D721Med (cell line): ENCODE results near the gene RNU4-1.

Source experiments
- DNase-seq: peaks from one replicate; pipeline ENCODE4 v3.0.0; 2011; ENCODE audit warnings: low spot score; ENCODE audit not compliant: insufficient read length
- FAIRE-seq: peaks from 2 replicates; lab custom pipeline; 2011; peaks lifted over from hg19 to GRCh38; lab: Jason Lieb, UNC
- TF ChIP-seq, protein P1 (sequence below): IDR thresholded peaks from 2 replicates; pipeline ENCODE4 v1.5.1; 2012; ENCODE audit warnings: mild to moderate bottlenecking, control low read depth; ENCODE audit not compliant: insufficient read depth; ENCODE audit errors: missing control alignments

Gene RNU4-1

DNA sequence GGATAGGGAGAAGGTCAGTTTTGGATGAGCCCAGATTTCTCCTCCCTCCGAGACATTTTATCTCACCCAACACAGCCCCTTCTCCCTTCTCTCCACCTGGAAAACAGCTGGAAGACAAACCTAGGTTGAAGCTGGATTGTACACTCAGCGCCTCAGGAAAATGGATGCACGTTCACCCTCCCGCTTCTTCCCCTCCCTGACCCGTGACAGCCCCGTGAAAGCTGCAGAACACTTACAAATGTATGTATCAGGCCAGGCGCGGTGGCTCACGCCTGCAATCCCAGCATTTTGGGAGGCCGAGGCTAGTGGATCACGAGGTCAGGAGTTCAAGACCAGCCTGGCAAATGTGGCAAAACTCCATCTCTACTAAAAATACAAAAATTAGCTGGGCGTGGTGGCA, 5.5 kb downstream of the RNU4-1 start:
- TF ChIP-seq, protein P1, sequence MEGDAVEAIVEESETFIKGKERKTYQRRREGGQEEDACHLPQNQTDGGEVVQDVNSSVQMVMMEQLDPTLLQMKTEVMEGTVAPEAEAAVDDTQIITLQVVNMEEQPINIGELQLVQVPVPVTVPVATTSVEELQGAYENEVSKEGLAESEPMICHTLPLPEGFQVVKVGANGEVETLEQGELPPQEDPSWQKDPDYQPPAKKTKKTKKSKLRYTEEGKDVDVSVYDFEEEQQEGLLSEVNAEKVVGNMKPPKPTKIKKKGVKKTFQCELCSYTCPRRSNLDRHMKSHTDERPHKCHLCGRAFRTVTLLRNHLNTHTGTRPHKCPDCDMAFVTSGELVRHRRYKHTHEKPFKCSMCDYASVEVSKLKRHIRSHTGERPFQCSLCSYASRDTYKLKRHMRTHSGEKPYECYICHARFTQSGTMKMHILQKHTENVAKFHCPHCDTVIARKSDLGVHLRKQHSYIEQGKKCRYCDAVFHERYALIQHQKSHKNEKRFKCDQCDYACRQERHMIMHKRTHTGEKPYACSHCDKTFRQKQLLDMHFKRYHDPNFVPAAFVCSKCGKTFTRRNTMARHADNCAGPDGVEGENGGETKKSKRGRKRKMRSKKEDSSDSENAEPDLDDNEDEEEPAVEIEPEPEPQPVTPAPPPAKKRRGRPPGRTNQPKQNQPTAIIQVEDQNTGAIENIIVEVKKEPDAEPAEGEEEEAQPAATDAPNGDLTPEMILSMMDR, result no peak
- DNase-seq (no peak), FAIRE-seq (no peak)

DNA sequence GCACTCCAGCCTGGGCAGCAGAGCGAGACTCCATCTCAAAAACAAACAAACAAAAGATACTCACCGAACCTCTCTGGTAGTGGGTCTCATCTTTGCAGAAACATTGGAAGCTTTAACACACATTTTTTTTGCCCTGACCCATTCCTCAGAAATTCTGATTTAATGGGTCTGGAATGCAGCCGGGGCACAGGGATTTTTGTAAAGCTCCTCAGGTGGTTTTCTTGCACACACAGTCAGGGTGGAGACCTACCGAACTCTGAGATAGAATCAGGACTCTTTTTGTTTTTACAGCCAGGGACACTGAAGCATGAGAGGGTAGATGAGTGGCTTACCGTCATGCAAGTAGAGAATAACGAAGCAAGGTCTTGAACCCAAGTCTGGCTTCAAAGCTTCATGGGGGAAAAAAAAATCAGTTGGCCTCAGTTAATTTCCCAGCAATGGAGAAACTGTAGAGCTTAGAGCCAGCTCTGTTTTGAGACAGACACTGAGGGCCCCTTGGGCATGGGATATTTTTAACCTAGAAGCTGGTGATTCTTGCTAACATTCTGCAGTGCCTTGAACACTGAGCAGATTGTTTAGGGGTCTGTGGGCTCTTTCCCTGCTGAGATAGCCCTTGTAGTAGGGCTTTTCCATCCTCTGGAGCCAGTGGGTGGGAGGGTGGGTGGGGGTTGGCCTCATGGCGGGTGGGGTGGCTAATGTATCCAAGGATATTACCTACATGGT, 6.1 kb downstream of the RNU4-1 start:
- DNase-seq (no peak), FAIRE-seq (no peak)
- TF ChIP-seq, protein P1, result no peak

DNA sequence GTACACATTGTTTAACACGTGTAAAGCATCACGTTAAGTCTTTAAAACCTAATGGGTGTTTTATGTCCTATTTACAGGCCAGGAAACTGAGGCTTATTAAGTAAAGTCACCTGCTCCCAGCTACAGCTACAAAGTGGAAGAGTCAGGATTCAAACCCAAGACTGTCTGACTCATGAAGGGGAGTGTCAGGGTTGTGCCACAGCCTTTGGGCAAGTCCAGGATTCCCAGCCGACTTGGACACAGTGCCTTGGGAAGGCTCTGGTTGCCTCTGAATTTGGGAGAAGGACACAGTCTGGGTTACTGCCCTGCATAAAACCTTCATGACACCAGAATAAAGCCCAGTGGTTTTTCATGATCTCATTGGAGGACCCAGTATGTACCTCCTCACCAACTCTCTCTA, 8.7 kb downstream of the RNU4-1 start:
- DNase-seq, result no peak
- no peak for FAIRE-seq
- TF ChIP-seq, protein P1, result no peak

DNA sequence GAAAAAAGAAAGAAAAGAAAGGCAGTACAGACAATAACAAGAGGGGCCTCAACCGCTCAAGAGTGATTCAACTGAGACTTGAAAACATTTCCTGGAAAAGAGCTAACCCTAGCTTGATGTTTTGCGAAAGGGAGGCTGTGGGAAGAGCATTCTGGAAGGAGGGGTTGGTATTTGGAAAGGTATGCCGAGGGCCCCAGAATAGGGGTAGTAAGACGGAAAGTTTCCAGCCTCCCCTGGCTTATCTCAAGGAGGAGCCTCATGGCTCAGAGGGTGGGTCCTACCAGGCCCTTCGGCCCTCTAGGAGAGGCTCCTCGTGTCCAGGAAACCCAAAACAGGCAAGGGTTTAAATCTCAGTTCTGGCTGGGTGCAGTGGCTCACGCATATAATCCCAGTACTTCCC, 9.7 kb downstream of the RNU4-1 start:
- no peak for DNase-seq
- FAIRE-seq, result no peak
- TF ChIP-seq, protein P1, result no peak

DNA sequence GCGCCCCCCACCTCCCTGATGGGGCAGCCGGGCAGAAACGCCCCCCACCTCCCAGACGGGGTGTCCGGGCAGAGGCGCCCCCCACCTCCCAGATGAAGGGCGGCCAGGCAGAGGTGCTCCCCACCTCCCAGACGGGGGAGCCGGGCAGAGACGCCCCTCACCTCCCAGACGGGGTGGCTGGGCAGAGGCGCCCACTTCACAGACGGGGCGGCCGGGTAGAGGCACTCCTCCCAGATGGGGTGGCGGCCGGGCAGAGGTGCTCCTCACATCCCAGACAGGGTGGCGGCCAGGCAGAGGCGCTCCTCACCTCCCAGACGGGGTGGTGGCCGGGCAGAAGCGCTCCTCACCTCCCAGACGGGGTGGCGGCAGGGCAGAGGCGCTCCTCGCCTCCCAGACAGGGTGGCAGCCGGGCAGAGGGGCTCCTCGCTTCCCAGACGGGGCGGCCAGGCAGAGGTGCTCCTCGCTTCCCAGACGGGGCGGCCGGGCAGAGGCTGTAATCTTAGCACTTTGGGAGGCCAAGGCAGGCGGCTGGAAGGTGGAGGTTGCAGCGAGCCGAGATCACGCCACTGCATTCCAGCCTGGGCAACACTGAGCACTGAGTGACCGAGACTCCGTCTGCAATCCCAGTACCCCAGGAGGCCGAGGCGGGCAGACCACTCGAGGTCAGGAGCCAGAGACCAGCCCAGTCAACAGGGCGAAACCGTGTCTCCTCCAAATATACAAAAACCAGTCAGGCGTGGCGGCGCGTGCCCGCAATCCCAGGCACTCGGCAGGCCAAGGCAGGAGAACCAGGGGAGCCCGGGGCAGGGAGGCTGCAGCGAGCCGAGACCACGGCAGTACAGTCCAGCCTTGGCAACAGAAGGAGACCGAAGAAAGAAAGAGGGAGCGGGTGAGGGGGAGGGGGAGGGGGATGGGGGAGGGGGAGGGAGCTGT, 14.6 kb downstream of the RNU4-1 start:
- FAIRE-seq, result no peak
- TF ChIP-seq, protein P1, result no peak
- no peak for DNase-seq

DNA sequence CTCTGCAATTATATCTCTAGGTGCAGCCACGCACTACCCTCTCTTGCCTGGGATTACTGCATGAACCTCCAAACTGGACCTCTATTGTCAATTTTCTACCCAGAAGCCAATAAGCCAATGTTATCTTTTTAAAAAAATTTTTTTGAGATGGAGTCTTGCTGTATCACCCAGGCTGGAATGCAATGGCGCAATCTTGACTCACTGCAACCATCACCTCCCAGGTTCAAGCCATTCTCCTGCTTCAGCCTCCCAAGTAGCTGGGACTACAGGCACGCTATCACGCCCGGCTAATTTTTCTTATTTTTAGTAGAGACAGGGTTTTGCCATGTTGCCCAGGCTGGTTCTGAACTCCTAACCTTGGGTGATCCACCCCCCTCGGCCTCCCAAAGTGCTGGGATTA, 16.3 kb downstream of the RNU4-1 start:
- DNase-seq (no peak), FAIRE-seq (no peak)
- TF ChIP-seq, protein P1, result no peak
